GM18499 (cell line): ENCODE data around the gene ZNF862.

ENCODE experiments used
- ATAC-seq: cut with Tn5 transposase; IDR thresholded peaks from one replicate; pipeline ENCODE4 v1.9.1; 2021; ENCODE audit warnings: moderate number of reproducible peaks; ENCODE audit not compliant: insufficient read depth, unreplicated experiment

The ZNF862 gene

GRCh38 chr7:149838224-149838991, at the start of gene ZNF862:
ZNF862 (plus strand) TSS chr7:149838375; CDS start chr7:149838612, 237 bp downstream.
- ATAC-seq = peak; percentile 93

- ATAC-seq = no peak
These were observed 49.1 kb upstream of the ZNF862 start for GRCh38 chr7:149789101-149789500.

GRCh38 chr7:149790146-149790548, 48.0 kb upstream of the ZNF862 start:
- ATAC-seq = no peak

- ATAC-seq = no peak
These were observed 47.3 kb upstream of the ZNF862 start for GRCh38 chr7:149790754-149791360.

GRCh38 chr7:149791411-149792219, 46.6 kb upstream of the ZNF862 start:
- no peak for ATAC-seq

GRCh38 chr7:149792220-149792595, 46.0 kb upstream of the ZNF862 start:
- ATAC-seq = no peak

GRCh38 chr7:149793261-149793660, 44.9 kb upstream of the ZNF862 start:
- ATAC-seq = no peak

- no peak for ATAC-seq
These were observed 43.5 kb upstream of the ZNF862 start for GRCh38 chr7:149794661-149795060.

- ATAC-seq = no peak
These were observed 43.0 kb upstream of the ZNF862 start for GRCh38 chr7:149795126-149795525.

GRCh38 chr7:149796287-149796860, 41.8 kb upstream of the ZNF862 start:
- ATAC-seq = no peak

GRCh38 chr7:149797771-149798170, 40.4 kb upstream of the ZNF862 start:
- no peak for ATAC-seq

- ATAC-seq = no peak
These were observed 38.6 kb upstream of the ZNF862 start for GRCh38 chr7:149799397-149800168.

GRCh38 chr7:149800169-149800555, 38.0 kb upstream of the ZNF862 start:
- ATAC-seq = no peak

GRCh38 chr7:149801002-149801566, 37.1 kb upstream of the ZNF862 start:
- no peak for ATAC-seq

- ATAC-seq = no peak
These were observed 36.4 kb upstream of the ZNF862 start for GRCh38 chr7:149801816-149802215.

- no peak for ATAC-seq
These were observed 35.2 kb upstream of the ZNF862 start for GRCh38 chr7:149802966-149803365.

GRCh38 chr7:149803551-149804074, 34.6 kb upstream of the ZNF862 start:
- no peak for ATAC-seq

- ATAC-seq = no peak
These were observed 34.1 kb upstream of the ZNF862 start for GRCh38 chr7:149804106-149804505.

- no peak for ATAC-seq
These were observed 31.4 kb upstream of the ZNF862 start for GRCh38 chr7:149806726-149807125.

- ATAC-seq = no peak
These were observed 29.9 kb upstream of the ZNF862 start for GRCh38 chr7:149808311-149808710.
